GM12865 (cell line): Measurements from ENCODE around the gene ACTL6A.

Source experiments
- DNase-seq: peaks from one replicate; pipeline ENCODE4 v3.0.0; 2010; ENCODE audit warnings: low read depth
- H3K4me3 ChIP-seq: 2 replicates; pipeline ENCODE4 v1.5.1; 2011; ENCODE audit warnings: mild to moderate bottlenecking, low read depth, low read length, control low read depth
- TF ChIP-seq, protein P1 (sequence below): IDR thresholded peaks from 2 replicates; pipeline ENCODE4 v1.5.1; 2011; ENCODE audit warnings: low read length, control low read depth, low read depth, inconsistent platforms; ENCODE audit not compliant: insufficient read depth; ENCODE audit errors: missing control alignments

The ACTL6A gene

DNA sequence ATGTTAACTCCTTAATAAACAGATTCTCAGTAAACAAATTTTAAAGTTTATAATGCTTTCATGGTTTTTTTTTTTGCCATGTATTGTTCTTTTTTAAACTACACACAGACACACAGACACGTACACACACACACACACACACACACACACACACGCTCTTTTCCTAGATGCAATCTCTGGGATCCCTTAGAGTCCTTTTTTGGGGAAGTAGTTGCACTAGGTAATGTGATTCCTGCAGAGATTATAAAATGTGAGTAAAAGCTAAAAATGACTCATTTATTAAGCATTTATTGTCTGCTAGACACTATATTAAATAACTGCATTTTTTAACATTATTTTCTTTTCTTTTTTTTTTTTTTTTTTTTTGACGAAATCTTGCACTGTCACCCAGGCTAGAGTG, 61.7 kb downstream of the ACTL6A start:
- DNase-seq, result no peak

DNA sequence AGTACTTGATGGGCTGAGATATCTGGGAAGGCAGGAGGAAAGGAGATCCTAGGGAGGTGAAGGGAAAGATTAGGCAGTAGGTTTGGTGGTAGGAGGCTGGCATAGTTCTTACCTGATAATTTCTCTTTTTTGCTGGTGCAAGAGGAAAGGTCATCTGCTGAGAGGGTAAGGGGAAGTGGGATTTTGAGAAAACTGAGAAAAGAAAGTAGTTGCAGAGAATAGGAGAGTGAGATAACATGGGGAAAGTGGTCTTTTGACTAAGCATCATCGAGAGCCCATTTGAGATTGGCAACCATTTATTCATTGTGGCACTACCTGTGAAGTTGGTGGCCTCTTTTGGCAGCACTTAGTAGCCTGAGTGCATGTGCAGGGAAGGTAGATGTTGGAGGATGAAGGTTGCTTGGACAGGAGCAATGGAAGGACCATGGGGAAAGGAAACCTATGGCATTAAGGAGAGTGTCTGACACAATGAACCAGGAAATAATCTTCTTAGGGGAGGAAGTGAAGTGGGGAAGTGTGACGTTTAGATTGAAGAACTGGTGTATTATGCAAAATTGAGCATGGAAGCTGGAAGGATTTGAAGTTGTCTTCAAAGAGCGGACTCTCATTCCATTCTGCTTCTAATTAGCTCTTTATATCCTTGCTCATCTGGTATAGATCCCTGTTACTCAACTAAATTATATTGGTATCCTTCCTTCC, 68.2 kb downstream of the ACTL6A start:
- DNase-seq, result no peak
- TF ChIP-seq, protein P1, sequence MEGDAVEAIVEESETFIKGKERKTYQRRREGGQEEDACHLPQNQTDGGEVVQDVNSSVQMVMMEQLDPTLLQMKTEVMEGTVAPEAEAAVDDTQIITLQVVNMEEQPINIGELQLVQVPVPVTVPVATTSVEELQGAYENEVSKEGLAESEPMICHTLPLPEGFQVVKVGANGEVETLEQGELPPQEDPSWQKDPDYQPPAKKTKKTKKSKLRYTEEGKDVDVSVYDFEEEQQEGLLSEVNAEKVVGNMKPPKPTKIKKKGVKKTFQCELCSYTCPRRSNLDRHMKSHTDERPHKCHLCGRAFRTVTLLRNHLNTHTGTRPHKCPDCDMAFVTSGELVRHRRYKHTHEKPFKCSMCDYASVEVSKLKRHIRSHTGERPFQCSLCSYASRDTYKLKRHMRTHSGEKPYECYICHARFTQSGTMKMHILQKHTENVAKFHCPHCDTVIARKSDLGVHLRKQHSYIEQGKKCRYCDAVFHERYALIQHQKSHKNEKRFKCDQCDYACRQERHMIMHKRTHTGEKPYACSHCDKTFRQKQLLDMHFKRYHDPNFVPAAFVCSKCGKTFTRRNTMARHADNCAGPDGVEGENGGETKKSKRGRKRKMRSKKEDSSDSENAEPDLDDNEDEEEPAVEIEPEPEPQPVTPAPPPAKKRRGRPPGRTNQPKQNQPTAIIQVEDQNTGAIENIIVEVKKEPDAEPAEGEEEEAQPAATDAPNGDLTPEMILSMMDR, result no peak
- H3K4me3 ChIP-seq, result no peak overlapping the region

More for the DNA sequence above, 61.7 kb downstream of the ACTL6A start:
- H3K4me3 ChIP-seq, result no peak overlapping the region
- TF ChIP-seq, protein P1, result no peak
